GM18526 (cell line): ENCODE data around the gene RPL29.

Experiments used
- POLR2A ChIP-seq: IDR thresholded peaks from 3 replicates; pipeline ENCODE4 v1.6.1; 2011; ENCODE audit not compliant: insufficient read length; ENCODE audit errors: extremely low read depth

RPL29 gene

GRCh38 chr3:52030714-52031310, 35.1 kb upstream of the RPL29 start:
- no peak for TF ChIP-seq POLR2A

- no peak for TF ChIP-seq POLR2A
Observed at GRCh38 chr3:52029535-52029934, 33.8 kb upstream of the RPL29 start.

GRCh38 chr3:52029053-52029452, 33.4 kb upstream of the RPL29 start:
- TF ChIP-seq POLR2A = no peak

GRCh38 chr3:52028572-52028971, 32.9 kb upstream of the RPL29 start:
- no peak for TF ChIP-seq POLR2A

- TF ChIP-seq POLR2A = no peak
Observed at GRCh38 chr3:52026041-52026440, 30.3 kb upstream of the RPL29 start.

- TF ChIP-seq POLR2A = no peak
Observed at GRCh38 chr3:52025453-52025852, 29.8 kb upstream of the RPL29 start.

- no peak for TF ChIP-seq POLR2A
Observed at GRCh38 chr3:52024765-52025452, 29.2 kb upstream of the RPL29 start.

- no peak for TF ChIP-seq POLR2A
Observed at GRCh38 chr3:52023860-52024764, 28.4 kb upstream of the RPL29 start.

- no peak for TF ChIP-seq POLR2A
Observed at GRCh38 chr3:52023101-52023770, 27.5 kb upstream of the RPL29 start.

- TF ChIP-seq POLR2A = no peak
Observed at GRCh38 chr3:52022323-52023100, 26.8 kb upstream of the RPL29 start.

GRCh38 chr3:52021489-52022268, 26.0 kb upstream of the RPL29 start:
- no peak for TF ChIP-seq POLR2A

- no peak for TF ChIP-seq POLR2A
Observed at GRCh38 chr3:52020796-52021195, 25.1 kb upstream of the RPL29 start.

- TF ChIP-seq POLR2A = no peak
Observed at GRCh38 chr3:52019352-52020080, 23.8 kb upstream of the RPL29 start.
